ENCODE data around the gene HDAC9.

HDAC9 gene

GRCh38 chr7:18494821-18495408, 634 bp upstream of the HDAC9 start:
- DNase-seq (ENCODE audit: low read depth) = no peak

GRCh38 chr7:18496341-18496700, 772 bp downstream of the HDAC9 start:
- DNase-seq (ENCODE audit: low read depth) = no peak

GRCh38 chr7:18497082-18497481, 1.5 kb downstream of the HDAC9 start:
- no peak for DNase-seq (ENCODE audit: low read depth)

GRCh38 chr7:18497800-18498199, 2.3 kb downstream of the HDAC9 start:
- no peak for DNase-seq (ENCODE audit: low read depth)

GRCh38 chr7:18498341-18498740, 2.8 kb downstream of the HDAC9 start:
- DNase-seq (ENCODE audit: low read depth) = no peak

- no peak for DNase-seq (ENCODE audit: low read depth)
Measured at GRCh38 chr7:18499407-18500177, 4.0 kb downstream of the HDAC9 start.

GRCh38 chr7:18503126-18503866, 7.7 kb downstream of the HDAC9 start:
- no peak for DNase-seq (ENCODE audit: low read depth)

GRCh38 chr7:18504965-18505364, 9.4 kb downstream of the HDAC9 start:
- DNase-seq (ENCODE audit: low read depth) = no peak

- DNase-seq (ENCODE audit: low read depth) = no peak
Measured at GRCh38 chr7:18505870-18506460, 10.4 kb downstream of the HDAC9 start.

GRCh38 chr7:18508443-18509427, 13.2 kb downstream of the HDAC9 start:
- DNase-seq (ENCODE audit: low read depth) = no peak

- no peak for DNase-seq (ENCODE audit: low read depth)
Measured at GRCh38 chr7:18509481-18509880, 13.9 kb downstream of the HDAC9 start.

- no peak for DNase-seq (ENCODE audit: low read depth)
Measured at GRCh38 chr7:18511351-18512140, 16.0 kb downstream of the HDAC9 start.

- DNase-seq (ENCODE audit: low read depth) = no peak
Measured at GRCh38 chr7:18513343-18513742, 17.8 kb downstream of the HDAC9 start.

- no peak for DNase-seq (ENCODE audit: low read depth)
Measured at GRCh38 chr7:18515067-18515466, 19.5 kb downstream of the HDAC9 start.

- no peak for DNase-seq (ENCODE audit: low read depth)
Measured at GRCh38 chr7:18517646-18518045, 22.1 kb downstream of the HDAC9 start.

GRCh38 chr7:18518555-18518954, 23.0 kb downstream of the HDAC9 start:
- no peak for DNase-seq (ENCODE audit: low read depth)

GRCh38 chr7:18520450-18521235, 25.1 kb downstream of the HDAC9 start:
- DNase-seq (ENCODE audit: low read depth) = no peak

- DNase-seq (ENCODE audit: low read depth) = no peak
Measured at GRCh38 chr7:18521236-18521589, 25.7 kb downstream of the HDAC9 start.

- no peak for DNase-seq (ENCODE audit: low read depth)
Measured at GRCh38 chr7:18521945-18522566, 26.5 kb downstream of the HDAC9 start.

GRCh38 chr7:18524248-18524647, 28.7 kb downstream of the HDAC9 start:
- no peak for DNase-seq (ENCODE audit: low read depth)
